ENCODE measurements around the gene AACS.

DNA sequence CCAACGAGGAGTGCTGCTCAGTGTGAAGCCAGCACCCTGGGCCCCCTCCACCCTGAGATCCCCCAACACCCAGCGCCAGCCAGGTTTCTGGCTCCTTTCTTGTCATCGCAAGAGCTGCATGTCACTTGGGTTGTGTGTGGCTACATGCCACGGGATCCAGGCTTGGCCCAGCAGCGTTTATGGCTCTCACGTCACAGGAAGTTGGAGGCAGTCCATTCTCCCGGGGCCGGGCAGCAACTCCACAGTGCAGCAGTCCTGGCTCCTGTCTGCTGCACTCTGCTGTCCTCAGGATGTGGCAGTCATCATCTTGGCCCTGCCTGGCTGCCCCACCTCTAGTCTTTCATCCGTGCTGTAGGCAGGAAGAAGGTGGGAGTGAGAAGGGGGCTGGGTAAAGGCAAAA, 78.3 kb downstream of the AACS start:
- TF ChIP-seq, protein P1, sequence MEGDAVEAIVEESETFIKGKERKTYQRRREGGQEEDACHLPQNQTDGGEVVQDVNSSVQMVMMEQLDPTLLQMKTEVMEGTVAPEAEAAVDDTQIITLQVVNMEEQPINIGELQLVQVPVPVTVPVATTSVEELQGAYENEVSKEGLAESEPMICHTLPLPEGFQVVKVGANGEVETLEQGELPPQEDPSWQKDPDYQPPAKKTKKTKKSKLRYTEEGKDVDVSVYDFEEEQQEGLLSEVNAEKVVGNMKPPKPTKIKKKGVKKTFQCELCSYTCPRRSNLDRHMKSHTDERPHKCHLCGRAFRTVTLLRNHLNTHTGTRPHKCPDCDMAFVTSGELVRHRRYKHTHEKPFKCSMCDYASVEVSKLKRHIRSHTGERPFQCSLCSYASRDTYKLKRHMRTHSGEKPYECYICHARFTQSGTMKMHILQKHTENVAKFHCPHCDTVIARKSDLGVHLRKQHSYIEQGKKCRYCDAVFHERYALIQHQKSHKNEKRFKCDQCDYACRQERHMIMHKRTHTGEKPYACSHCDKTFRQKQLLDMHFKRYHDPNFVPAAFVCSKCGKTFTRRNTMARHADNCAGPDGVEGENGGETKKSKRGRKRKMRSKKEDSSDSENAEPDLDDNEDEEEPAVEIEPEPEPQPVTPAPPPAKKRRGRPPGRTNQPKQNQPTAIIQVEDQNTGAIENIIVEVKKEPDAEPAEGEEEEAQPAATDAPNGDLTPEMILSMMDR (IDR thresholded peaks at IDR 0.05), result no peak
- no peak for TF ChIP-seq POLR2A (IDR thresholded peaks at IDR 0.05)

All from thyroid gland (tissue), 4 donors.